Endometrial microvascular endothelial cells (primary cell): ENCODE data around the gene ULBP1. TPM values are rescaled to one million over a fixed set of nuclear protein-coding genes. Genes with fewer than 3 reads are reported as not detected.
"Not testable (repeated sequence)": the region's sequence is repeated elsewhere in the genome, so short reads cannot be mapped to it uniquely, and the experiment has no call there.

ENCODE experiments used
- in situ Hi-C: cut with HindIII; loops from 2 replicates; pipeline ENCODE4 v1.10.0; 2017; ENCODE audit warnings: low sequenced_read_pairs, low pct_unique_long_range_greater_than_20kb; ENCODE audit errors: inconsistent ontology term
- total RNA-seq: library from RNA; depleted of rRNA; stranded (reverse); fragments of >200 nt; gene quantifications from one replicate; pipeline ENCODE4 v1.2.3, GENCODE V29; 2015; ENCODE audit errors: inconsistent ontology term

ULBP1 gene
- total RNA-seq, 1 donor from 2014 or later = 2.0 TPM

DNA sequence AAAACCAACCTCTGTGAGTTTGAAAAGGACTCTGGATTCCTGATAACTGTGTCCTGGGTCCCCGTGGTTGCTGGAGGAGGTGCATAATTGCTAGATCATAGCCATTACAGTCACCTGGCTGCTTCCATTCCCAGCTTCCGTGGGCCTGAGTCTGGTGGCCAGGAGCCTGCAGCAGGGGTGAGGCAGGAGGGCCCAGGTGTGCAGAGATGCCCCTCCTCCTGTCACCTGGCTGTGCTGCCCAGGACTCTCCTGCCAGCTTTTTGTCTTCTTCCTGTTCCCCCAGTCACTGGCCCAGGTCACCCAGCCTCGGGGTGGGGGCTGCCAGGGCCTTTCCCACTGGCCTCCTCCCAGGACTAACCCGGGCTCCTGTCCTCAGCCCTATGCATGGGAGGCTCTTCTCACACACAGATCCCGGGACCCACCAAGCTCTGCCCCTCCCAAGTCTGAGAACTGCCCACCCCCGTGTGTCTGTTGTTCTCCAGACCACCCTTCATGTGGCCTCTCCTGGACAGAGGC is 31.6 kb downstream of the ULBP1 start:
- in situ Hi-C loops = no loop called here

DNA sequence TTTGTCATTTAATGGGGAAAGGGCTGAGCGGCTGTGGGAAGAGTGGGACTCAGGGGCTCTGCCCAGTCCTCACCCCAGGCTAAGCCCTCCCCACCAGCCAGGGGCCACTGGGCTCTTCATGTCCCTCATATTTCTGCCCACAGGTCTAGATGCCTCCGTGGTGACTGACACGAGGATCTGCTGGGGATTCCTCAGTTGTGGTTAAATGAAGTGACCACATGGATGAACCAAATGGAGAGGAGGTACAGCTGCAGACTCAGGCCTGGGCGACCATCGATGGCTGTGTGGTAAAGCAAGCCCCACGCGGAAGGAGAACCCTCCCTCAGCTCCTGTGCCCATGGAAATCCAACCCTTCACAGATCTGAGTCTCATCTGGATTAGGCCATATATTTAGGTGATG is 32.2 kb downstream of the ULBP1 start:
- in situ Hi-C loops = no loop called here

- in situ Hi-C loops = no loop called here
These were observed 35.9 kb downstream of the ULBP1 start for GRCh38 chr6:149999636-150000035.

- in situ Hi-C loops = no loop called here
These were observed 37.7 kb downstream of the ULBP1 start for GRCh38 chr6:150001295-150002008.

DNA sequence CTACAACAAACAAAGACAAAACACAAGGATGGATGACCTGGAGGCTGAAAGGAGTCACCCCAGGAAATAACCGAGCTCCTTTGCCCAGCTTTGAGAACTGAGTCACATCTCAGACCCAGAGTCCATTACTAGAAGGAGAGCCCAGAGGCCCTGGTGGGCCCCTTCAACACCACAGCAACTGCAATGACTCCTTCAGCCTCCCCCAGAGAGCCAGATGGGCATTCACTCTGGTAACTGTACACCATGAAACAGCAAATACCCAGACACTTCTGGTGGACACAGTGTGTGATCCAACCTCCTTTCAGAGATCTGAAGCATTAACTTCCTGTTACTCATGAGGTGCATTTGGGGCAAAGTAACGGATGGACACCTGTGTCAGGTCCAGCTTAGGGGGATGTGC is 39.0 kb downstream of the ULBP1 start:
- in situ Hi-C loops = no loop called here

DNA sequence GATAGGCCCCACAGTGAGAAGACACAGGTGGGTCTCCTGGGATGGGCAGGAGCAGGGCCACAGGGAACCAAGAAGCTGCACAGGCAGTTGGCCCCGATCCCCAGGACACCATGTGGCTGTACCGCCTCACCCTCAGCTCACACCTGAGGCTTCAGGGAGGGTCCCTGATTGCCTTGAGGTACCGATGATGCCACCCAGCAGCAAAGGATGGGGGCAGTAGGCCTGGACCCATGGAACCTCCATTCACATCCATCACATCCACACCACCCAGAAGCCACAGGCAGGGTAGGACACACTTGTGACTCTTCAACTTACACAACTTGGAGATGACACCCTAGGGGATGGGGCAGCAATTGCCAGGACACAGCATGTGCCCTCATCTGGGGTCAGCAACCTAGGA is 39.9 kb downstream of the ULBP1 start:
- in situ Hi-C loops = not testable (repeated sequence)

DNA sequence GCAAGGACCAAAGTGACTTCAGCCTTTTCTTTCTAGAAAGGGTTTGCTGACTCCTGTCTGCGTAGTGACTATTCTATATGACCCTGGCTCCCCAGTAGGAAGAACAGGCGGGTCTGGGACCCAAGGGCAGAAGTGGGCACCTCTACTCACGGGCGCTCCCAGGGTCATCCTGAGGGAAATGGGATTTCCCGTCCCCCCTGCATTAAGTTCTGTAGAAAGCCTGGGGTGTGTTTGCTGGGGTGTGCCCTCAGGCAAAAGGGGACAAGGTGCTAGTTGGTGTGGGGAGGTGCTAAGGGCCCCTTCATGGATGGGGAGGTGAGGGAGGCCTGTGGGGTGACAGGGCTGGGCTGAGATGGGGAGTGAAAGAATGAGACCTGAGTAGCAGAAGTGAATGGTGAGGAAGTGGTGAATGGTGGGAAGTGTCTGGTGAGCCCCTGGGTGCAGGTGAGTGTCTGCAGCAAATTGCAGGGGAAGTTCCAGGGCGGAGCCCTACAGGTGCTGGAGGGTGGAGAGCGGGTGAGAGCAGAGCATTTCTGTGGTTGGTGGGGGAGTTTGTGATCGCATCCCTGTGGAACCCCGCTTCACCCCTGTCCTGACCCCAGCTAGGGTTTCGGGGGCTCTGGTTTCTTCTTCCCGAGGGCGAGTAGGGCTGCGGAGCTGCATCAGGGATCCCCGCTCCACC is 40.5 kb downstream of the ULBP1 start:
- in situ Hi-C loops = no loop called here

GRCh38 chr6:150004783-150005717 is 41.3 kb downstream of the ULBP1 start:
- in situ Hi-C loops = no loop called here

DNA sequence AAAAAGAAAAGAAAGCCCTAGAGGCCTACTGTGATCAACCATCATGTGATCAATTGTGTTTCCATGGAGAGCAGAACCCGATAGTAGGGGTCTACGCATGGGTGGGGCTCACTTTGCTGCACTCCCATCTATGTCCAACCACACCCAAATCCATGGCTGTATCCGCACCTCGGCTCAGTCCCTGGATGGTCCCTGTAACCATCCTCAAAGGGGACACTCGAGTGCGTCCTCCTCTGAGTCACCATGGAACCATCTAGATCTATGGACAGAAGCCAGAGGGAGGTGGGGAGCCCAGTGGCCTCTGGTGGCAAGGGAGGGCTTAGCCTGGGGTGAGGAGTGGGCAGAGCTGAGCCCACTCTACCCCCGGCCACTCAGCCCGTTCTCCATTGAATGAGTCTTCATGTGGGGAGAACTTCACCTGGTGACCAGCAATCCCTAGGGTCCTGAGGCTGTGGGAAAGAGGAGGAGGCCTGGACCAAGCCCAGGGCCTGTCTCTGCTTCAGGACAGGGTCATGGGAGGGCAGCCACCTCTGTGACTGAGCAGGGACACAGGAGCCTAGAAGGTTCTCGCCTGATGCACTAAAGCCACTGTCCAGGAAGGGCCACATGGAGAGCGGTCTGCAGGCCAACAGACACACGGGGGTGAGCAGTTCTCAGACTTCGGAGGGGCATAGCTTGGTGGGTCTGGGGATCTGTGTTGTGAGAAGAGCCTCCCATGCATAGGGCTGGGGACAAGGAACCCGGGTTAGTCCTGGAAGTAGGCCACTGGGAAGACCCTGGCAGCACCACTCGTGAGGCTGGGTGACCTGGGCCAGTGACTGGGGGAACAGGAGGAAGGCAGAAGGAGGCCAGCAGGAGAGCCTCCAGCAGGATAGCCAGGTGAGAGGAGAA is 42.3 kb downstream of the ULBP1 start:
- in situ Hi-C loops = no loop called here

DNA sequence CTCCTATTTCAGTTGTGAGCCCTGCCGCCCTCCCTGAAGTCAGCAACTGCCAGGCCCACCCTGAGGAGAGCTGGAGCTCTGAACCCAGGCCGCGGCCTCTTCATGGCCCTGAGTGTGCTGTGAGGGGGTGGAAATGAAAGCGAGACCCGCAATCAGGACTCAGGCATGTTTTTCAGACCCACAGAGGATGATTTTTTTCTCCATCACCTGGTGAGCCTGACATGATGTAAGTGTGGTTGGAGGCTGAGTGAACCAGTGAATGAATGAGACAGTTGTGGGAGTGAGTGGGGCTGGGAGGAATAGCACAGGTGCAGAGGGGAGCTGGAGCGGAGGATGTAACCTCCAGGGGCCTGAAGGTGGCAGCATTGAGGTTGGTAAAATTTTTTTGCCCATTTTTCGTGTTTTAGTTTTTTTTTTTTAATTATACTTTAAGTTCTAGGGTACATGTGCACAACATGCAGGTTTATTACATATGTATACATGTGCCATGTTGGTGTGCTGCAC is 43.3 kb downstream of the ULBP1 start:
- in situ Hi-C loops = no loop called here

DNA sequence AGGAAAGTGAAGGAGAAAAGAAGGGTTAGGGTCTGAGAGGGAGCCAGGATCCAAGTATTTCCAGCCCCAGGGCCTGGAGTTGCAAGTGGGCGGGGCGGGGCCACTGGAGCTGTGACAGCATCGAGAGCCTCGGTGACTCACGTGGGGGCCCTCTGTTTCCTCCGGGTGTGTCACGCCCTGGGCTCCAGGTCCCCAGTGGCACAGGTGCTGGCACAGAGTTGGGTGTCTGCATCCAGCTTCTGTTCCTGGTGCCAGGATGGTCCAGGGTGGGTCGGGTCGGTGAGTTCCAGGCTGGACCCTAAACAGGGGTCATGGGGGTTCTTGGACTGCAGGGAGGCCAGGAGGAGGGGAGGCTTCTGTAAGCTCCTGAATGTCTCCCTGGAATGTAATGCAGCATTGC is 44.8 kb downstream of the ULBP1 start:
- in situ Hi-C loops = no loop called here

- in situ Hi-C loops = not testable (repeated sequence)
These were observed 49.4 kb downstream of the ULBP1 start for GRCh38 chr6:150012846-150013784.

GRCh38 chr6:150013785-150014622 is 50.3 kb downstream of the ULBP1 start:
- in situ Hi-C loops = not testable (repeated sequence)

GRCh38 chr6:150014623-150015280 is 51.0 kb downstream of the ULBP1 start:
- in situ Hi-C loops = not testable (repeated sequence)

- in situ Hi-C loops = not testable (repeated sequence)
These were observed 51.7 kb downstream of the ULBP1 start for GRCh38 chr6:150015281-150016001.
